MCF 10A (cell line): ENCODE data around the gene BAG3. TPM values are rescaled to one million over a fixed set of nuclear protein-coding genes. Genes with fewer than 3 reads are reported as not detected.
A peak's percentile ranks its signal among the peaks of the same experiment; 100 is the strongest.

Experiments used
- BruUV-seq: library from RNA; stranded (reverse); fragments of 400-500 nt; replicated peaks from 2 replicates; lab custom pipeline; 2021; lab: Mats Ljungman, UMichigan
- CTCF ChIA-PET: fragments of 300-600 bp; sonication (Branson Sonifier 250); formaldehyde crosslinking; extraction: SDS; loops from one replicate; lab custom pipeline; 2021; ENCODE audit warnings: antibody characterized with exemption, inconsistent platforms; lab: Yijun Ruan, JAX
- POLR2A ChIA-PET: fragments of 300-600, 350-650 bp; sonication (Branson Sonifier 250); formaldehyde crosslinking; extraction: SDS; loops from one replicate; lab custom pipeline; 2020; ENCODE audit warnings: antibody characterized with exemption, inconsistent platforms; lab: Yijun Ruan, JAX
- DNase-seq: peaks from one replicate; pipeline ENCODE4 v3.0.0-alpha.2; 2018; ENCODE audit not compliant: unreplicated experiment
- H3K27ac Mint-ChIP-seq: one replicate; pipeline ENCODE4 v1.8.0; 2022; ENCODE audit warnings: mild to moderate bottlenecking, low read depth, mixed read lengths; ENCODE audit not compliant: unreplicated experiment
- H3K27me3 Mint-ChIP-seq: one replicate; pipeline ENCODE4 v1.8.0; 2022; ENCODE audit warnings: mixed read lengths; ENCODE audit not compliant: insufficient read depth, unreplicated experiment
- H3K36me3 Mint-ChIP-seq: one replicate; pipeline ENCODE4 v1.8.0; 2022; ENCODE audit warnings: mild to moderate bottlenecking, moderate library complexity, mixed read lengths; ENCODE audit not compliant: insufficient read depth, unreplicated experiment
- H3K4me1 Mint-ChIP-seq: one replicate; pipeline ENCODE4 v1.8.0; 2022; ENCODE audit warnings: mixed read lengths; ENCODE audit not compliant: insufficient read depth, unreplicated experiment
- H3K4me3 Mint-ChIP-seq: one replicate; pipeline ENCODE4 v1.8.0; 2022; ENCODE audit warnings: mild to moderate bottlenecking, moderate library complexity, mixed read lengths; ENCODE audit not compliant: unreplicated experiment
- H3K9me3 Mint-ChIP-seq: one replicate; pipeline ENCODE4 v1.8.0; 2022; ENCODE audit warnings: mixed read lengths; ENCODE audit not compliant: unreplicated experiment
- intact Hi-C: fragments of 100-400 bp; cut with micrococcal nuclease; formaldehyde crosslinking; loops from 2 replicates; pipeline ENCODE4 v1.14.1; 2022
- total RNA-seq: library from RNA; stranded (reverse); gene quantifications from 2 replicates; pipeline ENCODE4 v1.2.3, GENCODE V29; 2022
- TF ChIP-seq, protein P1 (sequence below): fragments of 200-600 bp; IDR thresholded peaks from one replicate; pipeline ENCODE4 v1.8.0; 2022; ENCODE audit warnings: antibody characterized with exemption, mild to moderate bottlenecking; ENCODE audit not compliant: unreplicated experiment

BAG3 gene
- total RNA-seq, 1 experiment from 2014 or later: 53.7 TPM

- POLR2A ChIA-PET: interaction anchor here (0.6 to 22.3 kb wide), 10 partner anchors 8 to 243 kb away, joined by 3 to 752 read pairs (median 52); partner anchors contain the start of genes BAG3, INPP5F, MCMBP and TIAL1
- no TSS peak for BruUV-seq
- H3K27me3 Mint-ChIP-seq: no peaks in the 10 kb centered on the region
- intact Hi-C loops: no loop called here
- CTCF ChIA-PET: interaction anchor here (0.6 to 2.7 kb wide), 8 partner anchors 10 to 241 kb away, joined by 4 to 8 read pairs (median 4); no protein-coding TSS in a partner anchor
- peak overlapping the region; percentile 92 for H3K27ac Mint-ChIP-seq
- TF ChIP-seq, protein P1, sequence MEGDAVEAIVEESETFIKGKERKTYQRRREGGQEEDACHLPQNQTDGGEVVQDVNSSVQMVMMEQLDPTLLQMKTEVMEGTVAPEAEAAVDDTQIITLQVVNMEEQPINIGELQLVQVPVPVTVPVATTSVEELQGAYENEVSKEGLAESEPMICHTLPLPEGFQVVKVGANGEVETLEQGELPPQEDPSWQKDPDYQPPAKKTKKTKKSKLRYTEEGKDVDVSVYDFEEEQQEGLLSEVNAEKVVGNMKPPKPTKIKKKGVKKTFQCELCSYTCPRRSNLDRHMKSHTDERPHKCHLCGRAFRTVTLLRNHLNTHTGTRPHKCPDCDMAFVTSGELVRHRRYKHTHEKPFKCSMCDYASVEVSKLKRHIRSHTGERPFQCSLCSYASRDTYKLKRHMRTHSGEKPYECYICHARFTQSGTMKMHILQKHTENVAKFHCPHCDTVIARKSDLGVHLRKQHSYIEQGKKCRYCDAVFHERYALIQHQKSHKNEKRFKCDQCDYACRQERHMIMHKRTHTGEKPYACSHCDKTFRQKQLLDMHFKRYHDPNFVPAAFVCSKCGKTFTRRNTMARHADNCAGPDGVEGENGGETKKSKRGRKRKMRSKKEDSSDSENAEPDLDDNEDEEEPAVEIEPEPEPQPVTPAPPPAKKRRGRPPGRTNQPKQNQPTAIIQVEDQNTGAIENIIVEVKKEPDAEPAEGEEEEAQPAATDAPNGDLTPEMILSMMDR: no peak
- peaks cover 28% of the 10 kb centered on the region for H3K4me1 Mint-ChIP-seq
- no peaks in the 10 kb centered on the region for H3K9me3 Mint-ChIP-seq
- H3K36me3 Mint-ChIP-seq: peaks cover 49% of the 10 kb centered on the region
- DNase-seq: peak; percentile 35
- no peak overlapping the region for H3K4me3 Mint-ChIP-seq
Measured at GRCh38 chr10:119679480-119679829, 28.3 kb downstream of the BAG3 start.

DNA sequence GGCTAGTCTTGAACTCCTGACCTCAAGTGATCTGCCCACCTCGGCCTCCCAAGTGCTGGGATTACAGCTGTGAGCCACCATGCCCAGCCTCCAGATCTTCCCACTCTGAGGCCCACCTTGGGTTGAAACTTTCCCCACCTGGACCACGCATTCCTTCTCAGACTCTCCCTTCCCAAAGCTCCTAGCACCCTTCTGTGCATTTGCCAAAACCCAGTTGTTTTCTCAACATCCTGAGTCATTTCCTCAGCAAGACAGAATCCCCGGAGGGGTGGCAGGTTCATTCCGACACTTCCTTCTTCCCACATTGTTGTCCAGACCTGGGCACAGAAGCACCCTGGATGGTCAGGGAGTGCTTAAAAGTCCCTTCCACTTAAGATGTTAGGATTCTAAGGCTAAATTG, 28.9 kb downstream of the BAG3 start:
- intact Hi-C loops: loop anchor here (1.0 to 10.0 kb wide), 4 partner anchors 26 to 215 kb away; partner anchors contain the start of gene SEC23IP
- peak overlapping the region; percentile 92 for H3K27ac Mint-ChIP-seq
- no peaks in the 10 kb centered on the region for H3K27me3 Mint-ChIP-seq
- TF ChIP-seq, protein P1: no peak
- no TSS peak for BruUV-seq
- POLR2A ChIA-PET: interaction anchor here (0.6 to 22.3 kb wide), 16 partner anchors 9 to 504 kb away, joined by 3 to 752 read pairs (median 10); partner anchors contain the start of genes BAG3, INPP5F, MCMBP and SEC23IP
- H3K4me3 Mint-ChIP-seq: peak overlapping the region; percentile 72
- CTCF ChIA-PET: interaction anchor here (0.6 to 2.7 kb wide), 8 partner anchors 11 to 240 kb away, joined by 3 to 8 read pairs (median 4); no protein-coding TSS in a partner anchor
- DNase-seq: peak; percentile 99
- H3K4me1 Mint-ChIP-seq: peaks cover 28% of the 10 kb centered on the region
- H3K9me3 Mint-ChIP-seq: no peaks in the 10 kb centered on the region
- peaks cover 43% of the 10 kb centered on the region for H3K36me3 Mint-ChIP-seq

- Mint-ChIP-seq H3K4me1 (peaks cover 28% of the 10 kb centered on the region), H3K4me3 (peak overlapping the region; percentile 72), H3K27ac (peak overlapping the region; percentile 92), H3K27me3 (no peaks in the 10 kb centered on the region), H3K36me3 (peaks cover 38% of the 10 kb centered on the region), H3K9me3 (no peaks in the 10 kb centered on the region)
- DNase-seq: peak; percentile 97
- ChIA-PET POLR2A (interaction anchor here (0.6 to 22.3 kb wide), 19 partner anchors 9 to 1963 kb away, joined by 3 to 752 read pairs (median 7); partner anchors contain the start of genes BAG3, INPP5F, MCMBP and SEC23IP), CTCF (interaction anchor here (0.6 to 2.7 kb wide), 7 partner anchors 13 to 184 kb away, joined by 3 to 8 read pairs (median 5); no protein-coding TSS in a partner anchor)
- TF ChIP-seq, protein P1: no peak
- no TSS peak for BruUV-seq
- intact Hi-C loops: loop anchor here (1.0 to 10.0 kb wide), 4 partner anchors 26 to 214 kb away; partner anchors contain the start of gene SEC23IP
Measured at GRCh38 chr10:119680650-119681081, 29.5 kb downstream of the BAG3 start.
